Measurements from ENCODE around the gene PITX3.
"Not testable (repeated sequence)": the region's sequence is repeated elsewhere in the genome, so short reads cannot be mapped to it uniquely, and the experiment has no call there.

Gene PITX3

DNA sequence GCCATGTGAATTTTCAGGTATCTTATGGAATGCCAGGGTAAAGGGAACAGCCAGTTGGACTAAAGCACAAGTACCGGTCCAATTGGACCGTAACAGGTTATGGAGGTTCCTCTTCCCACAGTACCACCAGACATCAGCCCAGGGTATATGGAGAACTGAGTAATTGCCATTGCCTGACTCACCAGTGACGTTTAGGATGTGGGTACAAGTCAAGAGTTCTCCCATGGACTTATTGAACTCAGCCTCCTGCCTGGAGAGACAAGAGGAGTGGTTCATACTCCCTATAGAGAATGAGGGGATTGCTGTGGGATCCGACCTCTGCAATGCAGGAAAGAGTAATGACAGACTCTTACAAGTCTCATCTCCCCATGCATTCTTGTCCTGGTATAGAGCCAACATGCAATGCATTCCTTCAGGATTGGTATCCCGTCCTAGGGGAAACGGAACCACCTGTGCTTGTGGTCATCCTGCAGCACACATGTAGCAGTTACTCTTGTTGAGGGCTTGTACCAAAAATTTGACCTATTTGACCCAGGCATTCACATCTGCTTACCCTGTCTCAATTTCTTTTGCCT lies 45.9 kb downstream of the PITX3 start:
- no peak for ATAC-seq
- TF ChIP-seq ZNF70 (CRISPR knock-in tag; IDR thresholded peaks at IDR 0.05) = no peak
- TF ChIP-seq, protein P1, sequence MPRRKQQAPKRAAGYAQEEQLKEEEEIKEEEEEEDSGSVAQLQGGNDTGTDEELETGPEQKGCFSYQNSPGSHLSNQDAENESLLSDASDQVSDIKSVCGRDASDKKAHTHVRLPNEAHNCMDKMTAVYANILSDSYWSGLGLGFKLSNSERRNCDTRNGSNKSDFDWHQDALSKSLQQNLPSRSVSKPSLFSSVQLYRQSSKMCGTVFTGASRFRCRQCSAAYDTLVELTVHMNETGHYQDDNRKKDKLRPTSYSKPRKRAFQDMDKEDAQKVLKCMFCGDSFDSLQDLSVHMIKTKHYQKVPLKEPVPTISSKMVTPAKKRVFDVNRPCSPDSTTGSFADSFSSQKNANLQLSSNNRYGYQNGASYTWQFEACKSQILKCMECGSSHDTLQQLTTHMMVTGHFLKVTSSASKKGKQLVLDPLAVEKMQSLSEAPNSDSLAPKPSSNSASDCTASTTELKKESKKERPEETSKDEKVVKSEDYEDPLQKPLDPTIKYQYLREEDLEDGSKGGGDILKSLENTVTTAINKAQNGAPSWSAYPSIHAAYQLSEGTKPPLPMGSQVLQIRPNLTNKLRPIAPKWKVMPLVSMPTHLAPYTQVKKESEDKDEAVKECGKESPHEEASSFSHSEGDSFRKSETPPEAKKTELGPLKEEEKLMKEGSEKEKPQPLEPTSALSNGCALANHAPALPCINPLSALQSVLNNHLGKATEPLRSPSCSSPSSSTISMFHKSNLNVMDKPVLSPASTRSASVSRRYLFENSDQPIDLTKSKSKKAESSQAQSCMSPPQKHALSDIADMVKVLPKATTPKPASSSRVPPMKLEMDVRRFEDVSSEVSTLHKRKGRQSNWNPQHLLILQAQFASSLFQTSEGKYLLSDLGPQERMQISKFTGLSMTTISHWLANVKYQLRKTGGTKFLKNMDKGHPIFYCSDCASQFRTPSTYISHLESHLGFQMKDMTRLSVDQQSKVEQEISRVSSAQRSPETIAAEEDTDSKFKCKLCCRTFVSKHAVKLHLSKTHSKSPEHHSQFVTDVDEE (CRISPR knock-in tag; IDR thresholded peaks at IDR 0.05) = no peak
- no peak for TF ChIP-seq ZNF8 (CRISPR knock-in tag; IDR thresholded peaks at IDR 0.05)
- TF ChIP-seq GLIS3 (CRISPR knock-in tag; IDR thresholded peaks at IDR 0.05) = no peak
- TF ChIP-seq ARNTL (CRISPR knock-in tag; IDR thresholded peaks at IDR 0.05; ENCODE audit: borderline replicate concordance, low read depth) = no peak
- no peak for TF ChIP-seq ZFP3 (CRISPR knock-in tag; IDR thresholded peaks at IDR 0.05)
- TF ChIP-seq OSR1 (CRISPR knock-in tag; IDR thresholded peaks at IDR 0.05) = no peak
- TF ChIP-seq ZFP30 (CRISPR knock-in tag; IDR thresholded peaks at IDR 0.05) = no peak
- no peak for TF ChIP-seq RARB (CRISPR knock-in tag; IDR thresholded peaks at IDR 0.05)
- TF ChIP-seq ISL1 (CRISPR knock-in tag; IDR thresholded peaks at IDR 0.05) = no peak
- TF ChIP-seq BACH2 (CRISPR knock-in tag; IDR thresholded peaks at IDR 0.05; ENCODE audit: borderline replicate concordance) = no peak
- no peak for TF ChIP-seq TOX (CRISPR knock-in tag; IDR thresholded peaks at IDR 0.05; ENCODE audit: borderline replicate concordance)
- TF ChIP-seq SNAI2 (CRISPR knock-in tag; IDR thresholded peaks at IDR 0.05) = no peak
- TF ChIP-seq ZNF565 (CRISPR knock-in tag; conservative IDR thresholded peaks at IDR 0.05; ENCODE audit: low read depth) = no peak

DNA sequence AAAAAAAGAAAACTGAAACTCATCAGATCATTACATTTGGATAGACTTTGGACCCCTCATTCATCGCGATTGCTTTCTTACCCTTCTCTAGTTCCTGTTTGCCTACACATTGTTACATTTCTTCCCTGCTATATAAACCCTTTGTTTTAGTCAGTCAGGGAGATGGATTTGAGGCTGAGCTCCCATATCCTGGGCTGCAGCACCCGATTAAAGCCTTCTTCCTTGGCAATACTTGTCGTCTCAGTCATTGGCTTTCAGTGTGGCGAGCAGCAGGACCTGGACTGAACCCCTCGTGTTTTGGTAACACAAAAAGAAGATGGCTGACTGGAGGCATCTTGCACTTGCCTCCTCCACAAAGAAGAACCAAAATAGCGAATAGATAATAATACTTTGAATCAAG lies 49.4 kb downstream of the PITX3 start:
- no peak for ATAC-seq
- TF ChIP-seq ZC3H10 (CRISPR knock-in tag; IDR thresholded peaks at IDR 0.05) (no peak), CSDC2 (CRISPR knock-in tag; IDR thresholded peaks at IDR 0.05) (no peak), ZFP3 (CRISPR knock-in tag; IDR thresholded peaks at IDR 0.05) (no peak), ZFP30 (CRISPR knock-in tag; IDR thresholded peaks at IDR 0.05) (no peak), ARNTL (CRISPR knock-in tag; IDR thresholded peaks at IDR 0.05; ENCODE audit: borderline replicate concordance, low read depth) (no peak), GLIS3 (CRISPR knock-in tag; IDR thresholded peaks at IDR 0.05) (no peak), ZNF70 (CRISPR knock-in tag; IDR thresholded peaks at IDR 0.05) (no peak), ESRRG (CRISPR knock-in tag; IDR thresholded peaks at IDR 0.05) (no peak), ISL1 (CRISPR knock-in tag; IDR thresholded peaks at IDR 0.05) (no peak), OSR1 (CRISPR knock-in tag; IDR thresholded peaks at IDR 0.05) (no peak), ZNF8 (CRISPR knock-in tag; IDR thresholded peaks at IDR 0.05) (no peak), BACH2 (CRISPR knock-in tag; IDR thresholded peaks at IDR 0.05; ENCODE audit: borderline replicate concordance) (no peak), TCF4 (CRISPR knock-in tag; IDR thresholded peaks at IDR 0.05; ENCODE audit: borderline replicate concordance) (no peak)
- TF ChIP-seq, protein P2, sequence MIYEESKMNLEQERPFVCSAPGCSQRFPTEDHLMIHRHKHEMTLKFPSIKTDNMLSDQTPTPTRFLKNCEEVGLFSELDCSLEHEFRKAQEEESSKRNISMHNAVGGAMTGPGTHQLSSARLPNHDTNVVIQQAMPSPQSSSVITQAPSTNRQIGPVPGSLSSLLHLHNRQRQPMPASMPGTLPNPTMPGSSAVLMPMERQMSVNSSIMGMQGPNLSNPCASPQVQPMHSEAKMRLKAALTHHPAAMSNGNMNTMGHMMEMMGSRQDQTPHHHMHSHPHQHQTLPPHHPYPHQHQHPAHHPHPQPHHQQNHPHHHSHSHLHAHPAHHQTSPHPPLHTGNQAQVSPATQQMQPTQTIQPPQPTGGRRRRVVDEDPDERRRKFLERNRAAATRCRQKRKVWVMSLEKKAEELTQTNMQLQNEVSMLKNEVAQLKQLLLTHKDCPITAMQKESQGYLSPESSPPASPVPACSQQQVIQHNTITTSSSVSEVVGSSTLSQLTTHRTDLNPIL (CRISPR knock-in tag; IDR thresholded peaks at IDR 0.05; ENCODE audit: low read depth) = no peak
- TF ChIP-seq, protein P3, sequence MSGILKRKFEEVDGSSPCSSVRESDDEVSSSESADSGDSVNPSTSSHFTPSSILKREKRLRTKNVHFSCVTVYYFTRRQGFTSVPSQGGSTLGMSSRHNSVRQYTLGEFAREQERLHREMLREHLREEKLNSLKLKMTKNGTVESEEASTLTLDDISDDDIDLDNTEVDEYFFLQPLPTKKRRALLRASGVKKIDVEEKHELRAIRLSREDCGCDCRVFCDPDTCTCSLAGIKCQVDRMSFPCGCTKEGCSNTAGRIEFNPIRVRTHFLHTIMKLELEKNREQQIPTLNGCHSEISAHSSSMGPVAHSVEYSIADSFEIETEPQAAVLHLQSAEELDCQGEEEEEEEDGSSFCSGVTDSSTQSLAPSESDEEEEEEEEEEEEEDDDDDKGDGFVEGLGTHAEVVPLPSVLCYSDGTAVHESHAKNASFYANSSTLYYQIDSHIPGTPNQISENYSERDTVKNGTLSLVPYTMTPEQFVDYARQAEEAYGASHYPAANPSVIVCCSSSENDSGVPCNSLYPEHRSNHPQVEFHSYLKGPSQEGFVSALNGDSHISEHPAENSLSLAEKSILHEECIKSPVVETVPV (CRISPR knock-in tag; IDR thresholded peaks at IDR 0.05) = no peak
- TF ChIP-seq, protein P4, sequence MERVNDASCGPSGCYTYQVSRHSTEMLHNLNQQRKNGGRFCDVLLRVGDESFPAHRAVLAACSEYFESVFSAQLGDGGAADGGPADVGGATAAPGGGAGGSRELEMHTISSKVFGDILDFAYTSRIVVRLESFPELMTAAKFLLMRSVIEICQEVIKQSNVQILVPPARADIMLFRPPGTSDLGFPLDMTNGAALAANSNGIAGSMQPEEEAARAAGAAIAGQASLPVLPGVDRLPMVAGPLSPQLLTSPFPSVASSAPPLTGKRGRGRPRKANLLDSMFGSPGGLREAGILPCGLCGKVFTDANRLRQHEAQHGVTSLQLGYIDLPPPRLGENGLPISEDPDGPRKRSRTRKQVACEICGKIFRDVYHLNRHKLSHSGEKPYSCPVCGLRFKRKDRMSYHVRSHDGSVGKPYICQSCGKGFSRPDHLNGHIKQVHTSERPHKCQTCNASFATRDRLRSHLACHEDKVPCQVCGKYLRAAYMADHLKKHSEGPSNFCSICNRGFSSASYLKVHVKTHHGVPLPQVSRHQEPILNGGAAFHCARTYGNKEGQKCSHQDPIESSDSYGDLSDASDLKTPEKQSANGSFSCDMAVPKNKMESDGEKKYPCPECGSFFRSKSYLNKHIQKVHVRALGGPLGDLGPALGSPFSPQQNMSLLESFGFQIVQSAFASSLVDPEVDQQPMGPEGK (CRISPR knock-in tag; IDR thresholded peaks at IDR 0.05; ENCODE audit: borderline replicate concordance) = no peak
- TF ChIP-seq, protein P5, sequence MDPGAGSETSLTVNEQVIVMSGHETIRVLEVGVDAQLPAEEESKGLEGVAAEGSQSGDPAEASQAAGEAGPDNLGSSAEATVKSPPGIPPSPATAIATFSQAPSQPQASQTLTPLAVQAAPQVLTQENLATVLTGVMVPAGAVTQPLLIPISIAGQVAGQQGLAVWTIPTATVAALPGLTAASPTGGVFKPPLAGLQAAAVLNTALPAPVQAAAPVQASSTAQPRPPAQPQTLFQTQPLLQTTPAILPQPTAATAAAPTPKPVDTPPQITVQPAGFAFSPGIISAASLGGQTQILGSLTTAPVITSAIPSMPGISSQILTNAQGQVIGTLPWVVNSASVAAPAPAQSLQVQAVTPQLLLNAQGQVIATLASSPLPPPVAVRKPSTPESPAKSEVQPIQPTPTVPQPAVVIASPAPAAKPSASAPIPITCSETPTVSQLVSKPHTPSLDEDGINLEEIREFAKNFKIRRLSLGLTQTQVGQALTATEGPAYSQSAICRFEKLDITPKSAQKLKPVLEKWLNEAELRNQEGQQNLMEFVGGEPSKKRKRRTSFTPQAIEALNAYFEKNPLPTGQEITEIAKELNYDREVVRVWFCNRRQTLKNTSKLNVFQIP (CRISPR knock-in tag; IDR thresholded peaks at IDR 0.05; ENCODE audit: borderline replicate concordance, low read depth) = no peak

DNA sequence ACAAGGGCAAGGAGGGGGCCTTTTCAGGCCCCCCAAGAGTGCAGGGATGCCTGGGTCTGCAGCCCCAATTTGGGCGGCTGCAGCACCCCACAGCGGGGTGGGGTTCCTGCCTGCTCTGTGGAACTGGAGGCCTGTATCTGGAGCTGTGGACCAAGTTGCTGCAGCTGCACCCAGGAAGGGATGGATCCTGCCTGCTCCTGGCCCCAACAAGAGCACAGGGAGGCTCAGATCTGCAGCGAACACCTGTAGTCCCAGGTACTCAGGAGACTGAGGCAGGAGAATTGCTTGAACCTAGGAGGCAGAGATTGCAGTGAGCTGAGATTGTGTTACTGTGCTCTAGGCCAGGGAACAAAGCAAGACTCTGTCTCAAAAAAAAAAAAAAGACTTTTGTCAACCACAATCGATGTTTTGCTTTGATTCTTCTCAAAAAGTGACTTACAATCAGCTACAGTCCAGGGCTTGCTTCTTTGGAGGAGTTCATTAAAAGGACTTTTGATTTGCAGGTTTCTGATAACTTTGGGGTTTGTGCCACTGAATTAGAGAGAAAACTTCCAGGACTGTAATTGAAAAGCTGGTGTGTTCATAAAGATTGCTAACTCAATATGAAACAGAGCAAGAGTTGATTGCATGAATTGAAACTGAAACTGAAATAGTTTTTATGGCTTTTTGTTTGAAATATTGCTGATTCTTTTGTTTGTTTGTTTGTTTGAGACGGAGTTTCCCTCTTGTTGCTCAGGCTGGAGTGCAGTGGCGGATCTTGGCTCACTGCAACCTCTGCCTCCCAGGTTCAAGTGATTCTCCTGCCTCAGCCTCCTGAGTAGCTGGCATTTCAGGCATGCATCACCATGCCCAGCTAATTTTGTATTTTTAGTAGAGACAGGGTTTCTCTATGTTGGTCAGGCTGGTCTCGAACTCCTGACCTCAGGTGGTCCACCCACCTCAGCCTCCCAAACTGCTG lies 52.1 kb downstream of the PITX3 start:
- ATAC-seq = not testable (repeated sequence)

Measured in SK-N-SH treated with all-trans-retinoic acid at 6 μM for 48 hours (cell line).